ENCODE measurements around the gene LCE4A.

DNA sequence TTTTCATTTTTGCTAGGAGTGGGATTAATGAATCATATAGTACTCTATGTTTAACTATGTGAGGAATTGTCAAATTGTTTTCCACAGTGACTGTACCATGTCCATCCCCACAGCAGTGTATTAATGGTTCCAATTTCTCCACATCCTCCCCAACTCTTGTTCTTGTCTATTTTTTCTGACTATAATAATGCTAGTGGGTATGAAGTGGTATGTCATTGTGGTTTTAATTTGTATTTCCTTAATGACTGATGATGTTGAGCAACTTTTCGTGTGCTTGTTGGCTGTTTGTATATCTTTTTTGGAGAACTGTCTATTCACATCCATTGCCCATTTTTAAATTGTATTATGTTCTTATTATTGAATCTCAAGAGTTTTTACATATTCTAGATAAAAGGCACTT is 39.9 kb downstream of the LCE4A start:
- TF ChIP-seq, protein P1, sequence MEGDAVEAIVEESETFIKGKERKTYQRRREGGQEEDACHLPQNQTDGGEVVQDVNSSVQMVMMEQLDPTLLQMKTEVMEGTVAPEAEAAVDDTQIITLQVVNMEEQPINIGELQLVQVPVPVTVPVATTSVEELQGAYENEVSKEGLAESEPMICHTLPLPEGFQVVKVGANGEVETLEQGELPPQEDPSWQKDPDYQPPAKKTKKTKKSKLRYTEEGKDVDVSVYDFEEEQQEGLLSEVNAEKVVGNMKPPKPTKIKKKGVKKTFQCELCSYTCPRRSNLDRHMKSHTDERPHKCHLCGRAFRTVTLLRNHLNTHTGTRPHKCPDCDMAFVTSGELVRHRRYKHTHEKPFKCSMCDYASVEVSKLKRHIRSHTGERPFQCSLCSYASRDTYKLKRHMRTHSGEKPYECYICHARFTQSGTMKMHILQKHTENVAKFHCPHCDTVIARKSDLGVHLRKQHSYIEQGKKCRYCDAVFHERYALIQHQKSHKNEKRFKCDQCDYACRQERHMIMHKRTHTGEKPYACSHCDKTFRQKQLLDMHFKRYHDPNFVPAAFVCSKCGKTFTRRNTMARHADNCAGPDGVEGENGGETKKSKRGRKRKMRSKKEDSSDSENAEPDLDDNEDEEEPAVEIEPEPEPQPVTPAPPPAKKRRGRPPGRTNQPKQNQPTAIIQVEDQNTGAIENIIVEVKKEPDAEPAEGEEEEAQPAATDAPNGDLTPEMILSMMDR (IDR thresholded peaks at IDR 0.05): no peak
- no peak for TF ChIP-seq POLR2A (IDR thresholded peaks at IDR 0.05)

Measured in Peyer's patch (tissue), 4 donors.